H9 (cell line): ENCODE results near the gene TTC24. TPM values are rescaled to one million over a fixed set of nuclear protein-coding genes. Genes with fewer than 3 reads are reported as not detected.

Source experiments
- DNase-seq: peaks from one replicate; pipeline ENCODE4 v3.0.0-alpha.2; 2017
- H2AFZ ChIP-seq: one replicate; pipeline ENCODE4 v1.6.1; 2013; ENCODE audit warnings: mild to moderate bottlenecking, low read length, control low read depth, moderate library complexity
- H2AK5ac ChIP-seq: 2 replicates; pipeline ENCODE4 v1.6.1; 2013; ENCODE audit warnings: low read length, control low read depth, mixed read lengths; ENCODE audit not compliant: insufficient read length
- H2BK120ac ChIP-seq: one replicate; pipeline ENCODE4 v1.6.1; 2013; ENCODE audit warnings: low read depth, mild to moderate bottlenecking, low read length, control low read depth, inconsistent platforms; ENCODE audit not compliant: poor library complexity, severe bottlenecking
- H2BK12ac ChIP-seq: 2 replicates; pipeline ENCODE4 v1.6.1; 2013; ENCODE audit warnings: low read length, control low read depth, mixed read lengths, low read depth; ENCODE audit not compliant: insufficient read length
- H2BK15ac ChIP-seq: 2 replicates; pipeline ENCODE4 v1.6.1; 2013; ENCODE audit warnings: low read depth, low read length, control low read depth
- H2BK20ac ChIP-seq: one replicate; pipeline ENCODE4 v1.6.1; 2013; ENCODE audit warnings: low read depth, mild to moderate bottlenecking, low read length, control low read depth, inconsistent platforms; ENCODE audit not compliant: poor library complexity, severe bottlenecking
- H2BK5ac ChIP-seq: 2 replicates; pipeline ENCODE4 v1.6.1; 2013; ENCODE audit warnings: low read length, control low read depth, mixed read lengths; ENCODE audit not compliant: insufficient read length
- H3K14ac ChIP-seq: 2 replicates; pipeline ENCODE4 v1.6.1; 2013; ENCODE audit warnings: low read length, control low read depth; ENCODE audit not compliant: insufficient read depth
- H3K18ac ChIP-seq: 2 replicates; pipeline ENCODE4 v1.6.1; 2013; ENCODE audit warnings: low read depth, mild to moderate bottlenecking, mixed read lengths, low read length, control low read depth; ENCODE audit not compliant: insufficient read length
- H3K23ac ChIP-seq: 2 replicates; pipeline ENCODE4 v1.6.1; 2013; ENCODE audit warnings: low read length, control low read depth, mixed read lengths, low read depth; ENCODE audit not compliant: insufficient read length
- H3K23me2 ChIP-seq: 2 replicates; pipeline ENCODE4 v1.6.1; 2013; ENCODE audit warnings: low read depth, mild to moderate bottlenecking, mixed read lengths, low read length, control low read depth; ENCODE audit not compliant: insufficient read length, poor library complexity, severe bottlenecking
- H3K27ac ChIP-seq: 2 replicates; pipeline ENCODE4 v1.5.1; 2013; ENCODE audit warnings: low read length, control low read depth, mixed read lengths, low read depth; ENCODE audit not compliant: insufficient read length
- H3K27me3 ChIP-seq: 2 replicates; pipeline ENCODE4 v1.6.1; 2013; ENCODE audit warnings: low read length, control low read depth, inconsistent platforms; ENCODE audit not compliant: insufficient read depth
- H3K4ac ChIP-seq: 2 replicates; pipeline ENCODE4 v1.6.1; 2013; ENCODE audit warnings: low read depth, mild to moderate bottlenecking, control low read depth, inconsistent platforms, low read length, moderate library complexity
- H3K4me1 ChIP-seq: 2 replicates; pipeline ENCODE4 v1.6.1; 2013; ENCODE audit warnings: low read length, control low read depth, inconsistent platforms; ENCODE audit not compliant: insufficient read depth
- H3K4me2 ChIP-seq: 2 replicates; pipeline ENCODE4 v1.6.1; 2013; ENCODE audit warnings: low read length, control low read depth, mixed read lengths; ENCODE audit not compliant: insufficient read length, insufficient read depth
- H3K56ac ChIP-seq: 2 replicates; pipeline ENCODE4 v1.6.1; 2013; ENCODE audit warnings: low read depth, mild to moderate bottlenecking, mixed read lengths, low read length, control low read depth; ENCODE audit not compliant: insufficient read length
- H3K79me1 ChIP-seq: 2 replicates; pipeline ENCODE4 v1.6.1; 2013; ENCODE audit warnings: low read depth, mild to moderate bottlenecking, moderate library complexity, low read length, control low read depth, inconsistent platforms; ENCODE audit not compliant: insufficient read depth, poor library complexity, severe bottlenecking
- H3K79me2 ChIP-seq: 2 replicates; pipeline ENCODE4 v1.6.1; 2013; ENCODE audit warnings: low read length, control low read depth, inconsistent platforms; ENCODE audit not compliant: insufficient read depth
- H3K9ac ChIP-seq: 2 replicates; pipeline ENCODE4 v1.6.1; 2013; ENCODE audit warnings: low read length, control low read depth, mixed read lengths; ENCODE audit not compliant: insufficient read length; ENCODE audit errors: extremely low read depth
- H3K9me3 ChIP-seq: one replicate; pipeline ENCODE4 v1.6.1; 2013; ENCODE audit warnings: low read depth, low read length, inconsistent platforms; ENCODE audit not compliant: control insufficient read depth
- H3T11ph ChIP-seq: one replicate; pipeline ENCODE4 v1.6.1; 2013; ENCODE audit warnings: mild to moderate bottlenecking, low read length, control low read depth, inconsistent platforms
- H4K20me1 ChIP-seq: one replicate; pipeline ENCODE4 v1.6.1; 2013; ENCODE audit not compliant: control insufficient read depth, insufficient read length, insufficient read depth
- H4K5ac ChIP-seq: 2 replicates; pipeline ENCODE4 v1.6.1; 2013; ENCODE audit warnings: low read depth, mild to moderate bottlenecking, mixed read lengths, low read length, control low read depth; ENCODE audit not compliant: insufficient read length
- H4K8ac ChIP-seq: replicated peaks from 2 replicates; pipeline ENCODE4 v1.6.1; 2013; ENCODE audit warnings: low read length, control low read depth, mixed read lengths, low read depth; ENCODE audit not compliant: insufficient read length
- H4K91ac ChIP-seq: 2 replicates; pipeline ENCODE4 v1.6.1; 2013; ENCODE audit warnings: low read depth, mild to moderate bottlenecking, moderate library complexity, mixed read lengths, low read length, control low read depth; ENCODE audit not compliant: insufficient read length
- H3K27ac Mint-ChIP-seq, 3 experiments: 2 replicates in 2 of 3; 3 replicates in 1 of 3; pipeline ENCODE4 v1.8.0; 2020 to 2021; ENCODE audit warnings: mixed read lengths in 3 of 3, mild to moderate bottlenecking in 1 of 3, moderate library complexity in 1 of 3
- H3K27me3 Mint-ChIP-seq: 2 replicates; pipeline ENCODE4 v1.8.0; 2021; ENCODE audit warnings: low read depth, mild to moderate bottlenecking, moderate library complexity, mixed read lengths
- H3K36me3 Mint-ChIP-seq, 3 experiments: 2 replicates in 2 of 3; 3 replicates in 1 of 3; pipeline ENCODE4 v1.8.0; 2020 to 2021; ENCODE audit warnings: low read depth in 3 of 3, mixed read lengths in 3 of 3; ENCODE audit not compliant: insufficient read depth in 1 of 3
- H3K4me1 Mint-ChIP-seq, 2 experiments: 2 replicates each; pipeline ENCODE4 v1.8.0; 2020; ENCODE audit warnings: mixed read lengths in 2 of 2
- H3K4me3 Mint-ChIP-seq, 2 experiments: 2 replicates in 1 of 2; 3 replicates in 1 of 2; pipeline ENCODE4 v1.8.0; 2020 to 2021; ENCODE audit warnings: mild to moderate bottlenecking in 2 of 2, mixed read lengths in 2 of 2, moderate library complexity in 1 of 2
- H3K9me3 Mint-ChIP-seq, 2 experiments: 2 replicates in 1 of 2; 3 replicates in 1 of 2; pipeline ENCODE4 v1.8.0; 2020; ENCODE audit warnings: mild to moderate bottlenecking in 2 of 2, mixed read lengths in 2 of 2, moderate library complexity in 1 of 2
- WGBS: extraction: QIAGEN DNeasy Blood & Tissue Kit; methylation state at CpG from one replicate; pipeline ENCODE4 v1.1.7; 2013; ENCODE audit warnings: missing lambda C conversion rate, low lambda C conversion rate, mixed read lengths; ENCODE audit not compliant: insufficient read length; ENCODE audit errors: extremely low coverage; 5-methylcytosine and 5-hydroxymethylcytosine counted together
- total RNA-seq: library from RNA; stranded (reverse); gene quantifications from 2 replicates; pipeline ENCODE4 v1.2.1, GENCODE V29; 2021
- TF ChIP-seq, protein P1 (sequence below): fragments of 200-600 bp; sonication (generic); conservative IDR thresholded peaks from 3 replicates; pipeline ENCODE4 v1.8.0; 2021; ENCODE audit warnings: antibody characterized with exemption, mild to moderate bottlenecking

TTC24 gene
- total RNA-seq, 1 experiment from 2014 or later, result 0.26 TPM

DNA sequence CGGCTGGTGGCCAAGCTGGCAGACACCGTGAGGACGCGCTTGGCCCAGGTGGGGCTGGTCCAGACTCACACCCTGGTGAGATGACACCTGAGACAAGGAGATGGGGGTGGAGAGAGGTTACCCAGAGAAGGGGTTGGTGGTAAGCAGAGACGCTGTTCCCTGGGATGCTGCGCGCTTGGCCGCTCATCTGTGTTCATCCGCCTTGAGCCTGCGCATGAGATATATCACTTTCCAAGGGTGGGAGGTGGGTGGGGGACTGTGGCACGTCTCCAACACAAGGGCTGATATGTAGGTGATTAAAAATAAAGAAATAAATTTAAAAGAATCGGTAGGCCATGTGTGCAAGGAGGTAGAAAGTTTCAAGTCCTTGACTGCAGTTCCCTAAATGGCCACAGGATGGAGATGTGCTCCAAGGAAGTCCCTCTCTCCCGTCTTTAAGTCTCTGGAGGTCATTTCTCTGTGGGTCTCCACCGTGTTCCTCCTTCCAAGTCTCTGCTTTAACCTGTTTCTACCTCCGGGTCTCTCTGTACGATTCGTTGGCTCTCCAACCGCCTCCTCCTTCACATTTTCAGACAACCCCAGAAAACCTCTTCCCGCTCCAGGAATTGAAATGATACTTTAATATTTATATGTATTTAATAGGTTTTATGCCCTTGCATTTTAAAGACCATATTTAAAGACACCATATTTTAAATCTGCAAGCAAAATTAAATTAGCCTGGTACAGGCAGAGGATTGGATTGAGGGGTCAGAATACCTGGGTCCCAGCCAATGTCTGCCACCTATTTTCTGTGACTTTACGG, 4.5 kb downstream of the TTC24 start:
- no peak overlapping the region for H2BK20ac ChIP-seq
- no peak overlapping the region for H3K23ac ChIP-seq
- no peak overlapping the region for H2BK5ac ChIP-seq
- no peak overlapping the region for H2AFZ ChIP-seq
- Mint-ChIP-seq H3K27ac (peak overlapping the region in 1 of 3 experiments; percentile 92; a peak in 2 of 7 replicates), H3K36me3 (no peaks in the 10 kb centered on the region), H3K9me3 (no peaks in the 10 kb centered on the region), H3K27me3 (0 out of 2 replicates have a peak, but pooled peaks cover 2% of the 10 kb centered on the region), H3K4me1 (peaks cover 19% of the 10 kb centered on the region in 2 experiments), H3K4me3 (peak overlapping the region; percentile 34 to 65; a peak in 2 of 5 replicates)
- no peak overlapping the region for H2BK12ac ChIP-seq
- H3K79me2 ChIP-seq, result no peaks in the 10 kb centered on the region
- H3K56ac ChIP-seq, result no peak overlapping the region
- H3K14ac ChIP-seq, result no peak overlapping the region
- H3T11ph ChIP-seq, result no peak overlapping the region
- H4K20me1 ChIP-seq, result no peaks in the 10 kb centered on the region
- no peak overlapping the region for H4K8ac ChIP-seq
- H2BK120ac ChIP-seq, result no peak overlapping the region
- H4K91ac ChIP-seq, result no peak overlapping the region
- H2AK5ac ChIP-seq, result no peak overlapping the region
- no peak overlapping the region for H3K4ac ChIP-seq
- no peak overlapping the region for H2BK15ac ChIP-seq
- no peaks in the 10 kb centered on the region for H3K79me1 ChIP-seq
- H3K9ac ChIP-seq, result no peak overlapping the region
- H4K5ac ChIP-seq, result no peak overlapping the region
- H3K4me2 ChIP-seq, result peak overlapping the region; percentile 15
- H3K4me1 ChIP-seq, result no peaks in the 10 kb centered on the region; the same call in 1 of the 2 replicates
- no peak overlapping the region for H3K27ac ChIP-seq
- no peaks in the 10 kb centered on the region for H3K23me2 ChIP-seq
- no peaks in the 10 kb centered on the region for H3K9me3 ChIP-seq
- DNase-seq, result peak; percentile 85
- TF ChIP-seq, protein P1, sequence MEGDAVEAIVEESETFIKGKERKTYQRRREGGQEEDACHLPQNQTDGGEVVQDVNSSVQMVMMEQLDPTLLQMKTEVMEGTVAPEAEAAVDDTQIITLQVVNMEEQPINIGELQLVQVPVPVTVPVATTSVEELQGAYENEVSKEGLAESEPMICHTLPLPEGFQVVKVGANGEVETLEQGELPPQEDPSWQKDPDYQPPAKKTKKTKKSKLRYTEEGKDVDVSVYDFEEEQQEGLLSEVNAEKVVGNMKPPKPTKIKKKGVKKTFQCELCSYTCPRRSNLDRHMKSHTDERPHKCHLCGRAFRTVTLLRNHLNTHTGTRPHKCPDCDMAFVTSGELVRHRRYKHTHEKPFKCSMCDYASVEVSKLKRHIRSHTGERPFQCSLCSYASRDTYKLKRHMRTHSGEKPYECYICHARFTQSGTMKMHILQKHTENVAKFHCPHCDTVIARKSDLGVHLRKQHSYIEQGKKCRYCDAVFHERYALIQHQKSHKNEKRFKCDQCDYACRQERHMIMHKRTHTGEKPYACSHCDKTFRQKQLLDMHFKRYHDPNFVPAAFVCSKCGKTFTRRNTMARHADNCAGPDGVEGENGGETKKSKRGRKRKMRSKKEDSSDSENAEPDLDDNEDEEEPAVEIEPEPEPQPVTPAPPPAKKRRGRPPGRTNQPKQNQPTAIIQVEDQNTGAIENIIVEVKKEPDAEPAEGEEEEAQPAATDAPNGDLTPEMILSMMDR, result peak; percentile 96
- no peaks in the 10 kb centered on the region; the same call in 1 of the 2 replicates for H3K27me3 ChIP-seq
- peak overlapping the region; percentile 13 for H3K18ac ChIP-seq
- WGBS, result no CpG with 5 or more reads among the region's 20 CpGs
